ES-I3 (cell line): ENCODE results near the gene TSTD1.
A peak's percentile ranks its signal among the peaks of the same experiment; 100 is the strongest.
"Not testable (repeated sequence)": the region's sequence is repeated elsewhere in the genome, so short reads cannot be mapped to it uniquely, and the experiment has no call there.

Source experiments
- H3K36me3 ChIP-seq: 2 replicates; pipeline ENCODE4 v1.6.1; 2013; ENCODE audit warnings: mild to moderate bottlenecking, low read length, control low read depth, moderate library complexity; ENCODE audit not compliant: insufficient read depth
- H3K4me1 ChIP-seq: 2 replicates; pipeline ENCODE4 v1.6.1; 2013; ENCODE audit warnings: mild to moderate bottlenecking, control low read depth, low read length; ENCODE audit not compliant: insufficient read depth
- H3K9ac ChIP-seq: 2 replicates; pipeline ENCODE4 v1.6.1; 2013; ENCODE audit warnings: low read depth, mild to moderate bottlenecking, low read length, moderate library complexity
- H3K9me3 ChIP-seq: 2 replicates; pipeline ENCODE4 v1.6.1; 2013; ENCODE audit warnings: mild to moderate bottlenecking, low read length, moderate library complexity; ENCODE audit not compliant: control insufficient read depth, insufficient read depth

Gene TSTD1

GRCh38 chr1:161037661-161038522 is 872 bp downstream of the TSTD1 start:
- H3K36me3 ChIP-seq, result peaks cover 19% of the 10 kb centered on the region
- peaks cover 7% of the 10 kb centered on the region for H3K4me1 ChIP-seq
- H3K9me3 ChIP-seq, result no peaks in the 10 kb centered on the region
- peak overlapping the region; percentile 83 for H3K9ac ChIP-seq

- Histone ChIP-seq H3K9ac (no peak overlapping the region), H3K9me3 (no peaks in the 10 kb centered on the region), H3K36me3 (no peaks in the 10 kb centered on the region), H3K4me1 (peaks cover 7% of the 10 kb centered on the region)
Measured at GRCh38 chr1:161033751-161034150, 5.0 kb downstream of the TSTD1 start.

GRCh38 chr1:161032409-161032808 is 6.4 kb downstream of the TSTD1 start:
- Histone ChIP-seq H3K4me1 (peaks cover 7% of the 10 kb centered on the region), H3K9ac (no peak overlapping the region), H3K9me3 (no peaks in the 10 kb centered on the region), H3K36me3 (no peaks in the 10 kb centered on the region)

GRCh38 chr1:161031874-161032273 is 6.9 kb downstream of the TSTD1 start:
- Histone ChIP-seq H3K9me3 (no peaks in the 10 kb centered on the region), H3K9ac (no peak overlapping the region), H3K36me3 (no peaks in the 10 kb centered on the region), H3K4me1 (peaks cover 7% of the 10 kb centered on the region)

GRCh38 chr1:161029466-161029865 is 9.3 kb downstream of the TSTD1 start:
- not testable (repeated sequence) for H3K9ac ChIP-seq, H3K9me3 ChIP-seq, H3K4me1 ChIP-seq, H3K36me3 ChIP-seq

GRCh38 chr1:161026954-161027353 is 11.8 kb downstream of the TSTD1 start:
- H3K4me1 ChIP-seq, H3K9me3 ChIP-seq, H3K36me3 ChIP-seq, H3K9ac ChIP-seq: not testable (repeated sequence)

GRCh38 chr1:161022432-161022831 is 16.3 kb downstream of the TSTD1 start:
- not testable (repeated sequence) for H3K9ac ChIP-seq, H3K36me3 ChIP-seq, H3K9me3 ChIP-seq
- peaks cover 21% of the 10 kb centered on the region for H3K4me1 ChIP-seq

GRCh38 chr1:161021970-161022353 is 16.8 kb downstream of the TSTD1 start:
- peaks cover 21% of the 10 kb centered on the region for H3K4me1 ChIP-seq
- H3K9ac ChIP-seq, result peak overlapping the region; percentile 81; the same call in 1 of the 2 replicates
- no peaks in the 10 kb centered on the region for H3K9me3 ChIP-seq
- H3K36me3 ChIP-seq, result no peaks in the 10 kb centered on the region; the same call in 1 of the 2 replicates

GRCh38 chr1:161021165-161021969 is 17.4 kb downstream of the TSTD1 start:
- Histone ChIP-seq H3K9me3 (no peaks in the 10 kb centered on the region), H3K36me3 (no peaks in the 10 kb centered on the region; the same call in 1 of the 2 replicates), H3K9ac (peak overlapping the region; percentile 81), H3K4me1 (peaks cover 21% of the 10 kb centered on the region)

- Histone ChIP-seq H3K36me3 (no peaks in the 10 kb centered on the region; the same call in 1 of the 2 replicates), H3K9ac (peak within 1 kb of the TSS; percentile 81), H3K9me3 (no peaks in the 10 kb centered on the region), H3K4me1 (peaks cover 21% of the 10 kb centered on the region)
Measured at GRCh38 chr1:161020509-161021164, 18.1 kb downstream of the TSTD1 start, which contains the start of gene F11R. F11R (minus strand) TSS chr1:161021152; CDS start chr1:161021073, 79 bp downstream.

- peak overlapping the region; percentile 81 for H3K9ac ChIP-seq
- no peaks in the 10 kb centered on the region; the same call in 1 of the 2 replicates for H3K36me3 ChIP-seq
- no peaks in the 10 kb centered on the region for H3K9me3 ChIP-seq
- H3K4me1 ChIP-seq, result peaks cover 17% of the 10 kb centered on the region
Measured at GRCh38 chr1:161019751-161020495, 18.8 kb downstream of the TSTD1 start.

GRCh38 chr1:161019111-161019660 is 19.6 kb downstream of the TSTD1 start:
- H3K9ac ChIP-seq, result peak overlapping the region; percentile 81
- peaks cover 20% of the 10 kb centered on the region for H3K4me1 ChIP-seq
- H3K9me3 ChIP-seq, H3K36me3 ChIP-seq: not testable (repeated sequence)

- H3K9me3 ChIP-seq, result no peaks in the 10 kb centered on the region
- H3K36me3 ChIP-seq, result no peaks in the 10 kb centered on the region; the same call in 1 of the 2 replicates
- H3K4me1 ChIP-seq, result peaks cover 26% of the 10 kb centered on the region
- H3K9ac ChIP-seq, result peak overlapping the region; percentile 19
Measured at GRCh38 chr1:161018631-161018930, 20.2 kb downstream of the TSTD1 start.
